A673 (cell line): Measurements from ENCODE around the gene KLF11. TPM values are rescaled to one million over a fixed set of nuclear protein-coding genes. Genes with fewer than 3 reads are reported as not detected.

Experiments
- BruUV-seq: library from RNA; stranded (reverse); fragments of 400-500 nt; replicated peaks from 2 replicates; lab custom pipeline; 2021; lab: Mats Ljungman, UMichigan
- CTCF ChIA-PET: fragments of 300-600 bp; sonication (Branson Sonifier 250); formaldehyde crosslinking; loops from one replicate; lab custom pipeline; 2022; ENCODE audit warnings: antibody characterized with exemption; lab: Charles Lee
- POLR2A ChIA-PET: fragments of 300-600 bp; sonication (Branson Sonifier 250); formaldehyde crosslinking; loops from one replicate; lab custom pipeline; 2022; ENCODE audit warnings: antibody characterized with exemption; ENCODE audit not compliant: low non-redundant PET; lab: Charles Lee
- DNase-seq: peaks from one replicate; pipeline ENCODE4 v3.0.0-alpha.2; 2015; ENCODE audit warnings: low spot score
- H3K27ac ChIP-seq: fragments of 200-600 bp; sonication (generic); 2 replicates; pipeline ENCODE4 v1.5.1; 2016; ENCODE audit warnings: mixed run types, low read depth, mild to moderate bottlenecking, mixed read lengths, antibody characterized with exemption, low read length; ENCODE audit not compliant: poor library complexity, severe bottlenecking
- H3K27me3 ChIP-seq: fragments of 200-600 bp; sonication (generic); replicated peaks from 2 replicates; pipeline ENCODE4 v1.6.1; 2017; ENCODE audit warnings: mixed run types, low read depth, mild to moderate bottlenecking, mixed read lengths, antibody characterized with exemption, low read length; ENCODE audit not compliant: insufficient read depth, poor library complexity
- H3K36me3 ChIP-seq: fragments of 200-600 bp; sonication (generic); 2 replicates; pipeline ENCODE4 v1.6.1; 2016; ENCODE audit warnings: mixed run types, mild to moderate bottlenecking, mixed read lengths, antibody characterized with exemption, low read length; ENCODE audit not compliant: insufficient read depth, poor library complexity, severe bottlenecking
- H3K4me1 ChIP-seq: fragments of 200-600 bp; sonication (generic); 2 replicates; pipeline ENCODE4 v1.6.1; 2017; ENCODE audit warnings: mixed run types, mild to moderate bottlenecking, mixed read lengths, antibody characterized with exemption, low read length; ENCODE audit not compliant: insufficient read depth, poor library complexity, severe bottlenecking
- H3K4me3 ChIP-seq: fragments of 200-600 bp; sonication (generic); 2 replicates; pipeline ENCODE4 v1.5.1; 2016; ENCODE audit warnings: low read depth, mixed run types, mild to moderate bottlenecking, mixed read lengths, low read length; ENCODE audit not compliant: poor library complexity, severe bottlenecking
- H3K9me3 ChIP-seq: fragments of 200-600 bp; sonication (generic); 2 replicates; pipeline ENCODE4 v1.6.1; 2016; ENCODE audit warnings: mixed run types, low read depth, mild to moderate bottlenecking, mixed read lengths, antibody characterized with exemption, low read length; ENCODE audit not compliant: poor library complexity, severe bottlenecking
- EZH2 ChIP-seq: fragments of 200-600 bp; sonication (generic); IDR thresholded peaks from 2 replicates; pipeline ENCODE4 v1.6.1; 2017; ENCODE audit warnings: borderline replicate concordance, low read depth, mild to moderate bottlenecking, mixed read lengths, antibody characterized with exemption, low read length; ENCODE audit not compliant: poor library complexity, severe bottlenecking
- intact Hi-C: fragments of 100-400 bp; cut with micrococcal nuclease; formaldehyde crosslinking; loops from one replicate; pipeline ENCODE4 v1.10.0; 2022; ENCODE audit not compliant: unreplicated experiment
- total RNA-seq: library from RNA; stranded (reverse); gene quantifications from 2 replicates; pipeline ENCODE4 v1.2.3, GENCODE V29; 2021
- TF ChIP-seq, protein P1 (sequence below): fragments of 300-800, 200-600 bp; sonication (generic); conservative IDR thresholded peaks from 2 replicates; pipeline ENCODE4 v1.5.1; 2017; ENCODE audit warnings: low read depth, mild to moderate bottlenecking, antibody characterized with exemption, low read length, moderate library complexity, mixed read lengths

The KLF11 gene
- total RNA-seq, 1 experiment from 2014 or later: 3.0 TPM

DNA sequence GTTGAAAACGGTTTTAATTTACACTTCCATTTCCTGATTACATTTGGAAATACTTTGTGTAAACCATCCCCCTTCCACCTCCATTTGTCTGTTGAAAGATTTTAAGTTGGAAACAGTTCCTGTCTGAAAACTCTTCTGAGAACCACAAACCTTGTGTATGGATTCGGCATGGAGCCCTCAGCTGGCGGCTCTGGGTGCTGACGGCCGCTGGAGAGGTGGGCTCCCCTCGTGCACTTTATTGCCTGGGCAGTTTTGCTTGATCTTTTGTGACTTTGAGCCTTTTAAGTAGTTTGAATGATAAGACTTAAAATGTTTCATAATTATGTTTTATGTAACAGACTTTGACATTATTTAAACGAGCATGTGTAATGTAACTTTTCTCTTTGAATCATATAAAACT is 11.1 kb downstream of the KLF11 start:
- ChIA-PET CTCF (interaction anchor here (0.8 kb wide), 1 partner anchor 255 kb away, joined by 3 read pairs; no protein-coding TSS in a partner anchor), POLR2A (no interaction called here)
- H3K4me1 ChIP-seq: no peaks in the 10 kb centered on the region
- no peaks in the 10 kb centered on the region for H3K36me3 ChIP-seq
- no peaks in the 10 kb centered on the region for H3K9me3 ChIP-seq
- no peaks in the 10 kb centered on the region for H3K27me3 ChIP-seq
- TF ChIP-seq, protein P1, sequence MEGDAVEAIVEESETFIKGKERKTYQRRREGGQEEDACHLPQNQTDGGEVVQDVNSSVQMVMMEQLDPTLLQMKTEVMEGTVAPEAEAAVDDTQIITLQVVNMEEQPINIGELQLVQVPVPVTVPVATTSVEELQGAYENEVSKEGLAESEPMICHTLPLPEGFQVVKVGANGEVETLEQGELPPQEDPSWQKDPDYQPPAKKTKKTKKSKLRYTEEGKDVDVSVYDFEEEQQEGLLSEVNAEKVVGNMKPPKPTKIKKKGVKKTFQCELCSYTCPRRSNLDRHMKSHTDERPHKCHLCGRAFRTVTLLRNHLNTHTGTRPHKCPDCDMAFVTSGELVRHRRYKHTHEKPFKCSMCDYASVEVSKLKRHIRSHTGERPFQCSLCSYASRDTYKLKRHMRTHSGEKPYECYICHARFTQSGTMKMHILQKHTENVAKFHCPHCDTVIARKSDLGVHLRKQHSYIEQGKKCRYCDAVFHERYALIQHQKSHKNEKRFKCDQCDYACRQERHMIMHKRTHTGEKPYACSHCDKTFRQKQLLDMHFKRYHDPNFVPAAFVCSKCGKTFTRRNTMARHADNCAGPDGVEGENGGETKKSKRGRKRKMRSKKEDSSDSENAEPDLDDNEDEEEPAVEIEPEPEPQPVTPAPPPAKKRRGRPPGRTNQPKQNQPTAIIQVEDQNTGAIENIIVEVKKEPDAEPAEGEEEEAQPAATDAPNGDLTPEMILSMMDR: 0 out of 2 replicates have a peak, but pooled peaks have one; percentile 21
- TF ChIP-seq EZH2: no peak
- H3K27ac ChIP-seq: no peak overlapping the region
- DNase-seq: no peak
- BruUV-seq: no TSS peak
- intact Hi-C loops: no loop called here
- H3K4me3 ChIP-seq: no peak overlapping the region

GRCh38 chr2:10054976-10055375 is 11.6 kb downstream of the KLF11 start:
- Histone ChIP-seq H3K36me3 (no peaks in the 10 kb centered on the region), H3K27ac (no peak overlapping the region), H3K9me3 (no peaks in the 10 kb centered on the region), H3K27me3 (no peaks in the 10 kb centered on the region), H3K4me3 (no peak overlapping the region), H3K4me1 (no peaks in the 10 kb centered on the region)
- no TSS peak for BruUV-seq
- DNase-seq: no peak
- POLR2A ChIA-PET: no interaction called here
- intact Hi-C loops: no loop called here
- CTCF ChIA-PET: interaction anchor here (0.8 kb wide), 1 partner anchor 256 kb away, joined by 3 read pairs; no protein-coding TSS in a partner anchor
- TF ChIP-seq, protein P1: no peak
- TF ChIP-seq EZH2: no peak

DNA sequence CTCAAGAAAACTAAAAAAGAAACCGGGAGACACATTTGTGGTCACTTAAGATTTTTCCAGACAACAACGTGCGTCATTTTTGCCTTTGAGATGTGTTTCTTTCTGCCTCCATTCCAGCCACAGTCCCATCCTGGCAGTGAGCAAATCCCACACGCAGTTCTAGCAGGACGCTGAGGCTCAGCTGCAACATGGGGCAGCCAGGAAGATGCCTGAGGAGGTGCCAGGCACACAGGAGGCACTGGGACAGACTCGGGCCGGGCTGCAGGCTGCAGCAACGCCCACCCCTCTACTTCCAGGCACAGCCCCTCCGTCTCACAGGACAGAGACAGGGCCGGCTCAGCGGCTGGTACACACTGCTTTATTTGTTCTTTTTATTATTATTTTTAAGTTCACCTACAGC is 13.1 kb downstream of the KLF11 start:
- no peak overlapping the region for H3K4me3 ChIP-seq
- no peaks in the 10 kb centered on the region for H3K4me1 ChIP-seq
- TF ChIP-seq, protein P1: no peak
- TF ChIP-seq EZH2: no peak
- no peak overlapping the region for H3K27ac ChIP-seq
- no peaks in the 10 kb centered on the region for H3K36me3 ChIP-seq
- no TSS peak for BruUV-seq
- DNase-seq: no peak
- POLR2A ChIA-PET: no interaction called here
- intact Hi-C loops: no loop called here
- CTCF ChIA-PET: no interaction called here
- no peaks in the 10 kb centered on the region for H3K9me3 ChIP-seq
- no peaks in the 10 kb centered on the region for H3K27me3 ChIP-seq
